ENCODE measurements around the gene TGM6.

Gene TGM6

DNA sequence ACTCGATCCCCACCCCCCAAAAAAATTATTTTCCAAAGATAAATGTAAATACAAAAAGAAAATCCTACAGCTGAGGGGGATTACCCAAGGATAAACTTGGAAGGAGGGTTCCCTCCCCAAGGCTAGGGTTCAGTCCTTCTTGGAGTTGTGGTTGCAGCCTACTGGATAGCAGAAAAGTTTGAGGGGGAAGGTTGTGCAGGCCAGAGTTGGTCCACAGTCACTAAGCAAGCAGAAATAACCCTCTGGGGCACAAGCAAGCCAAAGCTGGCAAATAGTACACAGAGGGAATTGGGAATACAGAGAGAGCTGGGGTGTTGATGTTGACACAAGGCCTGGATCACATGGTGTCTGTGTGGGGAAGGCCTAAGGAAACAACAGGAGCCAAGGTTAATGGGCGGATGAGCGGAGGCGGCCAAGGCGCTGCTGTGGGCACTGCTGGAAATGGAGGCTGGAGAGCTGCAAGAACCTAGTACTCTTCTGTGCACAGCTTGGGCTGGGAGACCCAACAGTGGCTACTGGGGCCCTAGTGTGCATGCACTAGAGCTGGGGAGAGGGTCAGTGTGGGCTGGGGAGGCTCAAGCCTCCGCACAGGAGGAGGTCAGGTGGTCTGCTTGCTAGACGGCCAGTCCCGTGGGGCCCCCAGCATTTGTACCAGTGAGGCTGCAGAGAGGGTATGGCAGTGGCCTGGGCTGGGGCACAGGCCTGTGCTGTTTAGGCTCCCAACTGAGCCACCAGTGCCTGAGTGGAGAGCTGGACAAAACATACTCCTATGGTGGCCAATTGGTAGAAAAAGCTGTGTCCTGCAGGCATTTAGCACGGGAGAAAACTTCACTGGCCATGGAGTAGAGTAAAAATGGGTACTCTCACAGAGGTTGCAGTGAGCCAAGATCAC is 95.4 kb downstream of the TGM6 start:
- TF ChIP-seq, protein P1, sequence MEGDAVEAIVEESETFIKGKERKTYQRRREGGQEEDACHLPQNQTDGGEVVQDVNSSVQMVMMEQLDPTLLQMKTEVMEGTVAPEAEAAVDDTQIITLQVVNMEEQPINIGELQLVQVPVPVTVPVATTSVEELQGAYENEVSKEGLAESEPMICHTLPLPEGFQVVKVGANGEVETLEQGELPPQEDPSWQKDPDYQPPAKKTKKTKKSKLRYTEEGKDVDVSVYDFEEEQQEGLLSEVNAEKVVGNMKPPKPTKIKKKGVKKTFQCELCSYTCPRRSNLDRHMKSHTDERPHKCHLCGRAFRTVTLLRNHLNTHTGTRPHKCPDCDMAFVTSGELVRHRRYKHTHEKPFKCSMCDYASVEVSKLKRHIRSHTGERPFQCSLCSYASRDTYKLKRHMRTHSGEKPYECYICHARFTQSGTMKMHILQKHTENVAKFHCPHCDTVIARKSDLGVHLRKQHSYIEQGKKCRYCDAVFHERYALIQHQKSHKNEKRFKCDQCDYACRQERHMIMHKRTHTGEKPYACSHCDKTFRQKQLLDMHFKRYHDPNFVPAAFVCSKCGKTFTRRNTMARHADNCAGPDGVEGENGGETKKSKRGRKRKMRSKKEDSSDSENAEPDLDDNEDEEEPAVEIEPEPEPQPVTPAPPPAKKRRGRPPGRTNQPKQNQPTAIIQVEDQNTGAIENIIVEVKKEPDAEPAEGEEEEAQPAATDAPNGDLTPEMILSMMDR (IDR thresholded peaks at IDR 0.05; ENCODE audit: low read length, missing control alignments): no peak
- DNase-seq (ENCODE audit: low read depth): no peak
- no peak overlapping the region for H3K4me3 ChIP-seq (replicated peaks; ENCODE audit: low read depth, low read length)

DNA sequence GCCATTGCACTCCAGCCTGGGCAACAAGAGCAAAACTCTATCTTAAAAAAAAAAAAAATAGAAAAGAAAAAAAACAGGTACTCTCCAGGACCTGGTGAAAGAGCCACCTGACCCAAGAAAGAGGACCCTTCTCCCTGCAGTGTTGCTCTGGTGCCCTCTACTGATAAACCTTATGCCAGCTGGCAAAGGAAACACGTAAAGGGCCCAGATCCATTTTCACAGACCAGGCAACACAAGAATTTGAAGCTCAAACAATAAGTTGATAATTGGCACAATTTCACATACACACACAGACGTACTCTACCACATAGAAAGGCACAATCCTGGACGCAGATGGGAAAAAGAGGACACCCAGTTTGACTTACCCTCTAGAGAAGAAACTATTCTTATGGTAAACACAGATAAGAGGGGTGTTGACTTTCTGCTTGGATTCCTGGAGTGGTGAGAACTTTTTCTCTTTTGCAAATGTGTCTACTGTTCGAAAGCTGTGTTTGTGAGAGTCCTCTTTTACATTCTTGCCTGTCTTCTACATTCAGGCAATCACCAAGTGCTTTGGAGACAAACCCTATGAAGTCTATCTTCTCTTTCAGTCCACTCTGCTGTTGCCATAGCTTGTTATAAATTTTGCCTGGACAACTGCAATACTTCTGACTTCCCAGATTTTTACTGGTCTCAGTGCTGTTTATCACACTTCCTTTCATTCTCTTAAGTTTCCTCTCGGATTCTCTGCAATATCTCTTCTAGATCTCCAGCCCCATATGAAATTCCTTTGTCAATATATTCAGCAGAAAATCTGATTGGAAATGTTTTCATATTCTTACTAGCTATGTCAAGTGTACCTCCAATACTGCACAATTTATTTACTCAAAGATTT is 96.3 kb downstream of the TGM6 start:
- H3K4me3 ChIP-seq (replicated peaks; ENCODE audit: low read depth, low read length): no peak overlapping the region

DNA sequence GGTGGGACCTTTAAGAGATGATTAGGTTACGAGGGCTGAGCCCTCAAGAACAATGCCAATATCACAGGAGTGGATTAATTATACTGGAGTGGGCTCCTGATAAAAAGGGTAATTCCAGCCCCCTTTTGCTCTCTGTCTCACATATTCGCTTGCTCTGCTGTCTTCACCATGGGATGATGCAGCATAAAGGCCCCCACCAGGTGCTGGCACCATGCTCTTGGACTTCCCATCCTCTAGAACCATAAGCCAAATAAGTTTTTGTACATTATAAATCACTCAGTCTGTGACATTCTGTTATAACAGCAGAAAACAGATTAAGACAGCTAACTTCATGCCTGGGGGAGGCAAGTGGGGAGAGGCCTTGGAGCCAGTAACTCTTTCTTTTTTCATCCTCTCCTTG is 99.7 kb downstream of the TGM6 start:
- no peak overlapping the region for H3K4me3 ChIP-seq (replicated peaks; ENCODE audit: low read depth, low read length)
- TF ChIP-seq, protein P1 (IDR thresholded peaks at IDR 0.05; ENCODE audit: low read length, missing control alignments): no peak
- no peak for DNase-seq (ENCODE audit: low read depth)

More for the DNA sequence above, 96.3 kb downstream of the TGM6 start:
- DNase-seq (ENCODE audit: low read depth): no peak
- TF ChIP-seq, protein P1 (IDR thresholded peaks at IDR 0.05; ENCODE audit: low read length, missing control alignments): no peak
